Keratinocyte (primary cell): ENCODE data around the gene CPNE1.

Source experiments
- CTCF ChIP-seq, 3 experiments: IDR thresholded peaks in 1 of 3; conservative IDR thresholded peaks in 1 of 3; optimal IDR thresholded peaks in 1 of 3; 2 replicates in 2 of 3; 3 replicates in 1 of 3; pipeline versions ENCODE3 to v1.5.1; 2011; ENCODE audit warnings: low read length in 3 of 3, mild to moderate bottlenecking in 3 of 3, moderate library complexity in 2 of 3, control low read depth in 1 of 3, inconsistent platforms in 1 of 3; ENCODE audit not compliant: insufficient read depth in 2 of 3; ENCODE audit errors: extremely low read depth in 1 of 3
- EZH2 ChIP-seq: IDR thresholded peaks from one replicate; pipeline ENCODE4 v1.6.1; 2012; ENCODE audit warnings: inconsistent platforms, mild to moderate bottlenecking, low read length, moderate library complexity

- TF ChIP-seq CTCF (optimal IDR thresholded peaks at IDR 0.05 in 1 of 3, IDR thresholded peaks at IDR 0.05 in 1 of 3, conservative IDR thresholded peaks at IDR 0.05 in 1 of 3; ENCODE audit: extremely low read depth in 1 of 3, insufficient read depth in 2 of 3, low read length in 3 of 3) = no peak
- no peak for TF ChIP-seq EZH2
These were observed 25.9 kb downstream of the CPNE1 start for GRCh38 chr20:35638751-35639150.
